Posterior vena cava (tissue), 2 donors: ENCODE measurements around the gene UPF1. TPM values are rescaled to one million over a fixed set of nuclear protein-coding genes. Genes with fewer than 3 reads are reported as not detected.
"Not testable (repeated sequence)": the region's sequence is repeated elsewhere in the genome, so short reads cannot be mapped to it uniquely, and the experiment has no call there.

Experiments used
- DNase-seq: peaks from one replicate; pipeline ENCODE4 v3.0.0-alpha.2; 2020; ENCODE audit warnings: low spot score
- intact Hi-C, 2 donors: fragments of 100-400 bp; cut with DNase I; formaldehyde crosslinking; loops; one replicate each; pipeline versions ENCODE4 v1.14.1 to v1.14.2; 2022 to 2023
- total RNA-seq, 2 donors: library from RNA; stranded (reverse); fragmentation: NEBNext Ultra II Directional; extraction: Animal tissue kit (Norgen Biotek cat#: 25700); gene quantifications; one replicate each; pipeline ENCODE4 v1.2.1, GENCODE V29; 2021
- donor health status: DM: yes; HTN: yes; CAD: no.
- donor health status: DM: yes; HTN: yes; CAD: no.

The UPF1 gene
- total RNA-seq, 2 donors from 2014 or later: 45.1 to 56.5 TPM

- DNase-seq: not testable (repeated sequence)
- intact Hi-C loops: loop anchor here in 1 of 2 donors (5.0 kb wide), 1 partner anchor 390 kb away; no protein-coding TSS in a partner anchor
These were observed 70.8 kb downstream of the UPF1 start for GRCh38 chr19:18902519-18902918.

- no peak for DNase-seq
- intact Hi-C loops: loop anchor here in 1 of 2 donors (5.0 kb wide), 1 partner anchor 391 kb away; no protein-coding TSS in a partner anchor
These were observed 71.6 kb downstream of the UPF1 start for GRCh38 chr19:18903156-18904037.

- intact Hi-C loops: loop anchor here in 1 of 2 donors (5.0 kb wide), 1 partner anchor 392 kb away; no protein-coding TSS in a partner anchor
These were observed 72.7 kb downstream of the UPF1 start for GRCh38 chr19:18904334-18905057.

GRCh38 chr19:18905058-18905456 is 73.3 kb downstream of the UPF1 start:
- no peak for DNase-seq
- intact Hi-C loops: no loop called here

More at GRCh38 chr19:18904334-18905057, 72.7 kb downstream of the UPF1 start:
- DNase-seq: no peak

- intact Hi-C loops: no loop called here
- DNase-seq: peak; percentile 76
These were observed 73.9 kb downstream of the UPF1 start for GRCh38 chr19:18905513-18906236.

- intact Hi-C loops: no loop called here
- DNase-seq: peak; percentile 79
These were observed 75.1 kb downstream of the UPF1 start for GRCh38 chr19:18906605-18907519.

GRCh38 chr19:18908917-18909619 is 77.3 kb downstream of the UPF1 start:
- intact Hi-C loops: no loop called here

GRCh38 chr19:18910010-18910409 is 78.3 kb downstream of the UPF1 start:
- DNase-seq: no peak

More at GRCh38 chr19:18908917-18909619, 77.3 kb downstream of the UPF1 start:
- DNase-seq: no peak

GRCh38 chr19:18910801-18911436 is 79.2 kb downstream of the UPF1 start:
- DNase-seq: no peak
- intact Hi-C loops: no loop called here

More at GRCh38 chr19:18910010-18910409, 78.3 kb downstream of the UPF1 start:
- intact Hi-C loops: no loop called here

- intact Hi-C loops: no loop called here
- DNase-seq: no peak
These were observed 81.2 kb downstream of the UPF1 start for GRCh38 chr19:18912933-18913332.

- DNase-seq: peak; percentile 66
- intact Hi-C loops: no loop called here
These were observed 81.7 kb downstream of the UPF1 start for GRCh38 chr19:18913466-18913865.

GRCh38 chr19:18915639-18916038 is 83.9 kb downstream of the UPF1 start:
- DNase-seq: peak; percentile 80
- intact Hi-C loops: no loop called here

- intact Hi-C loops, DNase-seq: not testable (repeated sequence)
These were observed 85.8 kb downstream of the UPF1 start for GRCh38 chr19:18917593-18917992.
